ENCODE measurements around the gene ADD3.

The ADD3 gene

GRCh38 chr10:110153396-110153795 is 145.6 kb downstream of the ADD3 start:
- no peak for DNase-seq (ENCODE audit: low read depth)

GRCh38 chr10:110156046-110156445 is 148.3 kb downstream of the ADD3 start:
- no peak for DNase-seq (ENCODE audit: low read depth)

DNA sequence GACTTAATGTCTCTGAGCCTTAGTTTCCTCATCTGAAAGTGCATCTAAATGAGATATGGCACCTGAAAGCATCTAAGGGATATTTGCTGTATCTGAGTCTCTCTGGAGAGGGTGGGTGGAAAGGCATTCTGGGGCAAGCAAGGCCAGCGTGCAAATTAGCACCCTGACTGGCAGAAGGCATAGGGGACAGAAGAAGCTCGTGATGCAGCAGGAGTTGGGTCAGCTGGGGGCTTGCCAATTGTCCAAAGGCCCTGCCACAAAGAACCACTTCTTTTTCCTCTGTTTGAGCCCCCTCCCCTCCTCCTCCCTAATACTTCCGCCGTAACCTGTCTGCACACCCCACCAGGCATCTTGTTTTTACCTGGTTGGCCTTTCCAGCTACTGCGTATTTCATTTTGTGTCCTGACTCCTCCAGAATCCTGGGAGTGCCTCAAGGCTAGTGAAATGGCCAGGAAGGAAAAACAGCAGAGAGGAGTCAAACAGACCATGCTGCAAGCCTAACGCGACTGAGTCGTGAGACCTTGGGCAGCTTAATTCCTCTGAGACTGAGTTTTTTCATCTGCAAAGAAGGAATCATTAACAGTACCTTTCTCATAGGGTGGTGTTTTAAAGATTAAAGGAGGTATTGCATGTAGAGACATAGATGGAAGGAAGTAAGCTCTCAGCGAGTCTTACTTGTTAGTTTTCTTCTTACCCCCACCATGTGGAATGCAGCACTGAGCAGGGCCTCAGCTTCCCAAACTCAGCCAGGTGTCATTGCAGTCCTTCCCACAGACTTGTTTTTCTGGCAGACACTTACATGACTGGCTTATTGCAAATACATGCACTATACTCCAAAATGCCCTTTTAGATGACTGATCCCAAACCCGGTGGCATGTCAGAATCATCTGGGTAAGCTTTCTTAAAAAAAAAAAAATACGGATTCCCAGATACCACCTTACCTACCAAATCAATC is 150.5 kb downstream of the ADD3 start:
- DNase-seq (ENCODE audit: low read depth): no peak

- no peak for DNase-seq (ENCODE audit: low read depth)
Measured at GRCh38 chr10:110160081-110160480, 152.3 kb downstream of the ADD3 start.

DNA sequence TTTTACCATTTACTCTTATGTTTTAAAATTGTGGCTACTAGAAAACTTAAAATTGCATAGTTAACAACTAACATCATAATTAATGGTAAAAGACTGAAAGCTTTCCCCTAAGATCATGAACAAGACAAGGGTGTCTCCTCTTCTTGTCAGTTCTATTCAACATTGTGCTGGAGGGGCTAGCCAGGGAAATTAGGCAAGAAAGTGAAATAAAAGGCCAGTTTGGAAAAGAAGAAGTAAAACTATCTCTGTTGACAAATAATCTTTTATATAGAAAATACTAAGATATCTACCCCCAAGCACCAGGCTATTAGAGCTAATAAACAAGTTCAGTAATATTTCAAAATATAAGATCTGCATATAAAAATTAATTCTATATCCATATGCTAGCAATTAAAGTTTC is 152.7 kb downstream of the ADD3 start:
- DNase-seq (ENCODE audit: low read depth): no peak

DNA sequence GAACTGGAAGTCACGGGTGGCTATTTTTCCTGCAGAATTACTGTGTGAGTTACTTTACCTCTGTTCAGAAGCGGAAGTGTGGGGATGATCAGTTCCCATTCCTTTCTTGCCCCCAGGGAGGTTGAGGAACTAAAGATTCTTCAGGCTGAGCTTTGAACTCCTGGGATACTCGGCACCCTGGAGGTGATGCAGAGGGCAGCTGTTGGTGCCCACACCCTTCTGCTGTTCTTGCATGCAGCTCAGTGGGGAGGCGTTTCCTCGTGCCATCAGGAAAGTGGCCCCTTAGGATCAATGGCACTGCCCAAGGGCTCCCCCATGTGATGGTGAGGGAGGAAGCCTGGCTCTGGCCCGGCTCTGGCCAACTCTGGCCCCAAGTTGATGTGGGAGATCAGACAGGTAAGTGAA is 155.0 kb downstream of the ADD3 start:
- no peak for DNase-seq (ENCODE audit: low read depth)

DNA sequence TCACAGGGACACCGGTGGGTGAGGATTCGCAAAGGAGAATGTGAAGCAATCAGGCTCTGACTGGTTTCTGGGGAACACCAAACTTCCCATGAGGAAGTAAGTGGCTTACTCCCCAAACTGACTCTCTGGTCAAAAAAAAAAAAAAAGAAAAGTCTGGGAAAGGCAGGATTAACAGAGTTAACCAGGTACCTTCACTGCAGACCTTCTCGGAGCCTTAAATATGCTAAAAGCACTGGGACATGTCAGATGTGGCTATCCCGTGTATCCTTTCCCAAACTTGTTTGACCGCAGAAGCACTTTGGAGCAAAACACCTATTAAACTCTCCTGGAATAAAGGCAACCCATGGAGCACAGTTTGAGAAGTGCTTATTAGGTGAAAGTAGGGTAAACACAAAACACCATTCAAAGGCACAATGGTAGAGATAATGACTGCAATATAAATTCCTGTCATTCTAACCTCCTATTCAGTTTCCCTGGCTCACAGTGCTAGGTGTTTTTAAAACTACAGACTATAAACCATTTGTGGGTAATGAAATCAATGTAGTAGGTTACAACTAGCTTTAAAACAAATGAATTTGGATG is 155.5 kb downstream of the ADD3 start:
- DNase-seq (ENCODE audit: low read depth): no peak

GRCh38 chr10:110163841-110164240 is 156.1 kb downstream of the ADD3 start:
- DNase-seq (ENCODE audit: low read depth): no peak

GRCh38 chr10:110165239-110165638 is 157.5 kb downstream of the ADD3 start:
- no peak for DNase-seq (ENCODE audit: low read depth)

GRCh38 chr10:110167149-110167548 is 159.4 kb downstream of the ADD3 start:
- DNase-seq (ENCODE audit: low read depth): no peak

DNA sequence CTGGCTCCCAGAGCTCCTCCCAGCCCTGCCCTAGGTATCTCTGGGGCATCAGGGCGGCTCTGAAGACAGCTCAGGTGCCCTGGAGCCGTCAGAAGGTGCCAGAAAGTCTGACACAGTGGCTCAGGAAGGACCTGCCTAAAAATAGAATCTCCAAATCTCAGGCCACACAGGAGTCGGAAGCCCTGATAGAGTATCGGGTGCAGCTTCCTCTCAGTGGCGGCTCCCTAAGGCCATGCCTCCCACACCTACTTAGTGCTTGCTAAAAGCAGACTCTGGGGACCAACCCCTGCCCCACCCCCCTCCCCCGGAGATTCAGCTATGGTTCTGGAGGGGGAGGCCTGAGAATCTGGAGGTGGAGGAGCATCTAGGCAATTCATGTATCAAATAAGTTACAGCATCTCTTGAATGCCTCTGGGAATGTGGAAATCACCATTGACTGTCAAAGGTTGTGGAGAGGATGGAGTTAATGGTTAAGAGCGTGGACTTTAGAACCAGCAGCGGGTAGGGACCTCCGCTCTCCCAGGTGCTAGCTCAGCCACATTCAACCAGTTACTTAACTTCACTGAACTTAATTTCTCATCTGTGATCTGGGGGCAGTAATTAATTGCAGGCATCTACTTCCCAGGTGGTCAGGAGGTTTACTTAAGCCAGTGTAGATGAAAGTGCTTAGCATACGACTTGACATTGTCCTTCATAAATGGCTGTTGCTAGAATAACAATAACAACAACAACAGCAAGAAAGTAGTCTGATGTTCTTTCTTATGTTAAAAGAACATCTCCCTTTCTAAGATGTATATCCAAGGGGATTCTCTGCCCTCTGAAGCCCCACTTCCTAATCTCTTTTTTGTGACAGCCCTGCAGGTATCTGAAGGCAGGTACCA is 161.1 kb downstream of the ADD3 start:
- no peak for DNase-seq (ENCODE audit: low read depth)

DNA sequence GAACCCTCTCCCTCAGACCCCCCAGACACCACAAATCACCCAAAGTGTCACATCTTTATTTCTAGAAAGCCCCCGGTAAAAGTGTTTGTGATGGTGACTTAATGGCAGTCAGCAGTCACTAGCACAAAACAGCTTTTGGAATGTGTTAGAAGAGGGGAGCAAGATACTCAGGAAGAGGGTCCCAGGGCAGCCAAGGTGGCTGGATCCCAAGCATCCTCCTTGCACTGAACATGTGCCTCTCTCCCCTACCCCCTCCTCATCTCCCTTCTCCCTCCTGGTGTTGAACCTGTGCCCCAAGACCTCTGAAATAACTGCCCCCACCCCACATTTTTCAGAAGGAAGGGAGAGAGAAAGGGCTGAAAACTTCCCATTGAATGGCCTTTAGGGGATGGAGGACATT is 161.8 kb downstream of the ADD3 start:
- no peak for DNase-seq (ENCODE audit: low read depth)

- no peak for DNase-seq (ENCODE audit: low read depth)
Measured at GRCh38 chr10:110170142-110170971, 162.6 kb downstream of the ADD3 start.

DNA sequence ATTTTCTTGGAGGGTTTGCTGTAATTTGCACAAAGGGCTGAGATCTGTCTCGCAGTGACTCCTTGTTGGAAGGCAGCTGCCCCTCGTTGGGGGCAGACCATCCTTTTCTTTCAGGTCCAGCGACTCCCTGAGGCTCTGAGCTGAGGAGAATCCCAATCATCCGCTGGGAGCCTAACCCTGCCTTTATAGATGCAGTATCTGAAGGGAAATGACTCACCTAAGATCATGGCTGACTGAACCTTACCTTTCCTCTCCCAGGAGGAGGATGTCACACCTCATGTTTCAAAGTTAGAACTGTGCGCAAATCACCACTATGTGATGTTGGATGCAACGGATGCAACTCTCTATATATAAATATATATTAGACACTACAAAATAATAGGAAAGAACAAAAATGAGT is 163.2 kb downstream of the ADD3 start:
- DNase-seq (ENCODE audit: low read depth): no peak

GRCh38 chr10:110172155-110172554 is 164.4 kb downstream of the ADD3 start:
- no peak for DNase-seq (ENCODE audit: low read depth)

GRCh38 chr10:110174201-110174600 is 166.4 kb downstream of the ADD3 start:
- no peak for DNase-seq (ENCODE audit: low read depth)

GRCh38 chr10:110174816-110175215 is 167.0 kb downstream of the ADD3 start:
- DNase-seq (ENCODE audit: low read depth): no peak

GRCh38 chr10:110175406-110175805 is 167.6 kb downstream of the ADD3 start:
- DNase-seq (ENCODE audit: low read depth): no peak

DNA sequence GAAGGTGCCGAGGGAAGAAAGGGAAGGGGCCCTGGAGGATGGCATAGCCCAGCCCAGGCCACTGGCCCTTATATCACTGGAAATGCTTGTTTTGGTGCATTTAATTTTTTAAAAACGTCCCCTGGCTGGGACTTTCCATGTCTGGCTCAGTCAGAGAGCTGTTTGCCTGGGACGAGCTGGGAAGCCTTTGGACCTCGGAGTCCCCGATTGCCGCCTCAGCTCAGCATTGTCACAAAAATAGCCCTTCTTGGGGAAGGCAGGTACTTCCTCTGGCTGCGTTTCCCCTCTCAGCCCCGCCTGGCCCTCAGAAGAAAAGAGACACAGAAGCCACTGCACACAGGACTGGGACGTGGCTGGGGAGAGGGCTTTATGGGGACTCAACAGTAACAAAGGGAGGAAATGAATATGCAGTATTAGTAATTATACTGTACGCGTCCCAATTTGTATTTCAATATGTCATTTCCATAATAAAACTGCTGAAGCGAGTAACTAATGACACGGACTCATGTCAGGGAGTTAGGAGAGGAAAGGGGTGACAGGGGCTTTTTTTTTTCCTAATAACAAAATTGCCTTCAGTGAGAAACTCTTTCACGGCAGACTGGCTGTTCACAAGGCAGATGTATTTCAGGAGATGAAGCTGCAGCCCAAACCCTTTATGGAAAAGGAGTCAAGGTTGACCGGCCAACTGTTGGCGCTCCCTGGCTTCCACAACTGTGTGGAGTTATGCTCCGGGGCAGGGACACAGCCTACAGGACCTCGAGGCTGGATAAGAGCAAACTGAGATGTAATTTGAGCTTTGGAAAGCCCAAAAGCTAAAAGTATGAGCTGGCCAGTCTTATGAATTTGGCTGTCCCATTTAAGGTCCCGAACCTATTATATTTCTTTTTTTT is 168.6 kb downstream of the ADD3 start:
- no peak for DNase-seq (ENCODE audit: low read depth)

DNA sequence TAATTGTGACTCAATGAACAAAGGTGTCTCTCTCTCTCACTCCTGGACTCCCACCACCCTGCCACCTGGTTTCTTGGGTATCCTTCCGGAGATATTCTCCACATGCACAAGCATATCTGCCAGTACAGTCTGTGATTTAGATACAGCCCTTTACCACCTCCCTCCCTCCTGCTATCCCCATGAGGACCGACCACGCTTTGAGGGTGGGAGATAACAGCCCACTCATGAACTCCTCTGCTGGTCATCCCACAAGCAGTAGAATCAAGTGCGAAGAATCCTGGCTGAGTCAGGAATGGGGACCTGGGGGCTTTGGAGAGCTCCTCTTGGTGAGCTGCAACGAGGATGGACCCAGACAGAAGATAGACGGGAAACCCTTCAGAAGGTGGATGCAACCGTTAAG is 171.4 kb downstream of the ADD3 start:
- DNase-seq (ENCODE audit: low read depth): no peak

DNA sequence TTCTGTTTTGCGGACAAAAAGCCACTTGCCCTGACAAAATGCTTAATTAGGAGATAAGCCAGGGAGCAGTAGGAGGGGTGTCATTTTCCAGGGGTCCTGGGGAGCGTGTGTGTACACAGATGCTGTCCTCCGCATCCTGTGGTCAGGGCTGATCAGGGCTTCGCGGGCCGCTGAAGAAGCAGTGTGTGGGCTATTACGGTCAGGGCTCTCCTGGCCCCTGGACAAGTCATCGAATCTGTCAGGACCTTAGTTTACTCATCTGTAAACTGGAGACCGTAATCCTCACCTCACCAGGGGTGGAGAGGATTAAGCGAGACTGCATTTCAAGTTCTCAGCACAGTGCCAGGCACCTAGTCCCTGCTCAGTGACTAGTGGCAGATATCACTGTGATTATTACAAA is 173.7 kb downstream of the ADD3 start:
- DNase-seq (ENCODE audit: low read depth): no peak
